ENCODE data around the gene ZCCHC8. TPM values are rescaled to one million over a fixed set of nuclear protein-coding genes. Genes with fewer than 3 reads are reported as not detected.
"Not testable (repeated sequence)": the region's sequence is repeated elsewhere in the genome, so short reads cannot be mapped to it uniquely, and the experiment has no call there.

The ZCCHC8 gene
- 17.1 and 18.7 TPM in 2 replicates for total RNA-seq (2014; rRNA removed; shearing (Covaris generic))

- DNase-seq (ENCODE audit: low read depth) = peak; percentile 99
These were observed at the start of gene ZCCHC8 for GRCh38 chr12:122500685-122501488. TSS of gene ZCCHC8 (minus strand) at chr12:122500932. CDS start at chr12:122500840, 92 bp downstream.

- DNase-seq (ENCODE audit: low read depth) = no peak
These were observed 46.6 kb upstream of the ZCCHC8 start for GRCh38 chr12:122547330-122547729.

GRCh38 chr12:122545855-122546254 lies 45.1 kb upstream of the ZCCHC8 start:
- no peak for DNase-seq (ENCODE audit: low read depth)

GRCh38 chr12:122544537-122544936 lies 43.8 kb upstream of the ZCCHC8 start:
- DNase-seq (ENCODE audit: low read depth) = no peak

GRCh38 chr12:122538496-122538895 lies 37.8 kb upstream of the ZCCHC8 start:
- DNase-seq (ENCODE audit: low read depth) = no peak

GRCh38 chr12:122537021-122537420 lies 36.3 kb upstream of the ZCCHC8 start:
- DNase-seq (ENCODE audit: low read depth) = no peak

- DNase-seq (ENCODE audit: low read depth) = no peak
These were observed 33.1 kb upstream of the ZCCHC8 start for GRCh38 chr12:122533856-122534255.

GRCh38 chr12:122528992-122529391 lies 28.3 kb upstream of the ZCCHC8 start:
- no peak for DNase-seq (ENCODE audit: low read depth)

GRCh38 chr12:122528582-122528981 lies 27.9 kb upstream of the ZCCHC8 start:
- no peak for DNase-seq (ENCODE audit: low read depth)

GRCh38 chr12:122527478-122527944 lies 26.8 kb upstream of the ZCCHC8 start:
- peak; percentile 50 for DNase-seq (ENCODE audit: low read depth)

GRCh38 chr12:122526683-122527477 lies 26.1 kb upstream of the ZCCHC8 start, which contains the start of the genes KNTC1 and RSRC2:
TSS of gene KNTC1 (plus strand) at chr12:122527249. CDS start at chr12:122530064, 2,815 bp downstream.
TSS of gene RSRC2 (minus strand) at chr12:122526936. CDS start at chr12:122526853, 83 bp downstream.
- peak; percentile 99 for DNase-seq (ENCODE audit: low read depth)

- no peak for DNase-seq (ENCODE audit: low read depth)
These were observed 23.4 kb upstream of the ZCCHC8 start for GRCh38 chr12:122523846-122524718.

- peak; percentile 18 for DNase-seq (ENCODE audit: low read depth)
These were observed 22.5 kb upstream of the ZCCHC8 start for GRCh38 chr12:122523280-122523679.

- no peak for DNase-seq (ENCODE audit: low read depth)
These were observed 19.9 kb upstream of the ZCCHC8 start for GRCh38 chr12:122520676-122521075.

- no peak for DNase-seq (ENCODE audit: low read depth)
These were observed 18.7 kb upstream of the ZCCHC8 start for GRCh38 chr12:122519418-122519817.

GRCh38 chr12:122518908-122519307 lies 18.2 kb upstream of the ZCCHC8 start:
- DNase-seq (ENCODE audit: low read depth) = no peak

- DNase-seq (ENCODE audit: low read depth) = peak; percentile 92
These were observed 17.1 kb upstream of the ZCCHC8 start for GRCh38 chr12:122517877-122518276.

- no peak for DNase-seq (ENCODE audit: low read depth)
These were observed 16.0 kb upstream of the ZCCHC8 start for GRCh38 chr12:122516544-122517361.

GRCh38 chr12:122515275-122515674 lies 14.5 kb upstream of the ZCCHC8 start:
- DNase-seq (ENCODE audit: low read depth) = no peak

- no peak for DNase-seq (ENCODE audit: low read depth)
These were observed 12.9 kb upstream of the ZCCHC8 start for GRCh38 chr12:122513660-122514059.

- not testable (repeated sequence) for DNase-seq (ENCODE audit: low read depth)
These were observed 12.3 kb upstream of the ZCCHC8 start for GRCh38 chr12:122513028-122513427.

All from Daoy (cell line).